OCI-LY1 (cell line): ENCODE data around the gene KIRREL3.
A peak's percentile ranks its signal among the peaks of the same experiment; 100 is the strongest.

Experiments used
- EZH2 ChIP-seq: fragments of 200-600 bp; sonication (generic), shearing (Covaris generic); IDR thresholded peaks from 2 replicates; pipeline ENCODE4 v1.8.0; 2017; ENCODE audit warnings: borderline replicate concordance, mixed run types, mild to moderate bottlenecking, antibody characterized with exemption, low read length, moderate library complexity, mixed read lengths
- TF ChIP-seq, protein P1 (sequence below): fragments of 200-600 bp; sonication (generic), shearing (Covaris generic); IDR thresholded peaks from 2 replicates; pipeline ENCODE4 v1.5.1; 2017; ENCODE audit warnings: mild to moderate bottlenecking, antibody characterized with exemption, low read length, moderate library complexity, mixed read lengths

DNA sequence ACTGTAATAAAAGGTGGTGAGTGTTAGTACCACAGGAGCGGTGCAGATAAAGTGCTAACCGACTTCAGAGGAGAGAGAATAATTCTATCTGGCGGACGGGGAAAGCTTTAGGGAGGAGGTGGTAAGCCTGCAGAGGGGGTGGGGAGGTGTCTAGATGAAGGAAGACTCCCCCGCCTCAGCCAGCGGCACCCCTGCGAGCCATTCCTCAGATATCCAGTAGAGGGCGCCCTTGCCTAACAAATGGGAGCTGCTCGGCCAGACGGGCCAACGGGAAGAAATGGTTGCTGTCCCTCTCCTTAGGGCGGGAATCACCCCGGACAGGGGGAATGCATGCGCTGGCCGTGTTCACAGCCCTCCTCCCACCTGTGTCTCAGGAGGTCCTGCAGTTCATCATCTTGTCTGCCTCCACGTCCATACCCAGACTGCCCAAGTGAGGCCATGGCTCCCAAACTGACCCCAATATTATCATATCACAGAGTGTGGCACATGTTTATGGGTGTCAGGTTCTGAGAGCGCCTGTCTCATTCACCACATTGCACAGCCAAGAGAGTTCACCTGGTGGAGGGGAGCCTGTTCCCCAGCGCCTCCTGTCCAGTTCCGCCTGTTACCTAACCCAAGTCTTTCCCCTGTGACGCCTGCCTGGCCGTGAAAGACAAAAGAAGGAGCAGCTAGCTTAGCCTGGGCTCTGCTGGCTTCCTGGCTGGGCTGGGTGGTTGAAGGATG is 559.6 kb downstream of the KIRREL3 start:
- TF ChIP-seq, protein P1, sequence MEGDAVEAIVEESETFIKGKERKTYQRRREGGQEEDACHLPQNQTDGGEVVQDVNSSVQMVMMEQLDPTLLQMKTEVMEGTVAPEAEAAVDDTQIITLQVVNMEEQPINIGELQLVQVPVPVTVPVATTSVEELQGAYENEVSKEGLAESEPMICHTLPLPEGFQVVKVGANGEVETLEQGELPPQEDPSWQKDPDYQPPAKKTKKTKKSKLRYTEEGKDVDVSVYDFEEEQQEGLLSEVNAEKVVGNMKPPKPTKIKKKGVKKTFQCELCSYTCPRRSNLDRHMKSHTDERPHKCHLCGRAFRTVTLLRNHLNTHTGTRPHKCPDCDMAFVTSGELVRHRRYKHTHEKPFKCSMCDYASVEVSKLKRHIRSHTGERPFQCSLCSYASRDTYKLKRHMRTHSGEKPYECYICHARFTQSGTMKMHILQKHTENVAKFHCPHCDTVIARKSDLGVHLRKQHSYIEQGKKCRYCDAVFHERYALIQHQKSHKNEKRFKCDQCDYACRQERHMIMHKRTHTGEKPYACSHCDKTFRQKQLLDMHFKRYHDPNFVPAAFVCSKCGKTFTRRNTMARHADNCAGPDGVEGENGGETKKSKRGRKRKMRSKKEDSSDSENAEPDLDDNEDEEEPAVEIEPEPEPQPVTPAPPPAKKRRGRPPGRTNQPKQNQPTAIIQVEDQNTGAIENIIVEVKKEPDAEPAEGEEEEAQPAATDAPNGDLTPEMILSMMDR, result peak; percentile 79
- TF ChIP-seq EZH2, result no peak
